Activated naive CD4-positive, alpha-beta T cell treated with anti-CD3 and anti-CD28 coated beads, Interleukin-2, amount 50 U/mL, for 24 hours (primary cell): ENCODE data around the gene LCP1.
"Not testable (repeated sequence)": the region's sequence is repeated elsewhere in the genome, so short reads cannot be mapped to it uniquely, and the experiment has no call there.

Experiments
- H3K27ac Mint-ChIP-seq: one replicate; pipeline ENCODE4 v1.8.0; 2021; ENCODE audit warnings: mild to moderate bottlenecking, mixed read lengths
- H3K27me3 Mint-ChIP-seq: one replicate; pipeline ENCODE4 v1.8.0; 2021; ENCODE audit warnings: mixed read lengths
- H3K36me3 Mint-ChIP-seq: one replicate; pipeline ENCODE4 v1.8.0; 2021; ENCODE audit warnings: mixed read lengths
- H3K4me1 Mint-ChIP-seq: one replicate; pipeline ENCODE4 v1.8.0; 2021; ENCODE audit warnings: mixed read lengths
- H3K4me3 Mint-ChIP-seq: one replicate; pipeline ENCODE4 v1.8.0; 2021; ENCODE audit warnings: mild to moderate bottlenecking, mixed read lengths
- H3K9me3 Mint-ChIP-seq: one replicate; pipeline ENCODE4 v1.8.0; 2021; ENCODE audit warnings: mixed read lengths

LCP1 gene

DNA sequence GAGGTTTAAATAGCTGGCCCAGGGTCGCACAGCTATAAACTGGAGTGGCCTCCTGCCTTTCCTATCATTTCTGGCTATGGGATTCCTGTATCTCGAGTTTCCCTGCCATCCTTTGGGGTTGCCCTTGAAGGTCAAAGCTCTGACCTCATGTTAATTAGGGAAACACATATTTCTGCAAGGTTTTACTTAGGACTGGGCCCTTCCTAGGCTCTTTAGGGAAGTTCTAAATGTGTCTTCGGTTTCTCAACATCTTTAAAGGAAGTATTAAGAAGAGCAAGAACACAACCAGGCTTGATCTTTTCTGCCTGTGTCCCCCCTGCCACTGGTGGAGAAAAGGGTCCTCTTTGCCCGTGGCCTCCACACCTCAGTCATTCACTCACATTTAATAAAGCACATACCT lies 10.8 kb downstream of the LCP1 start:
- H3K27me3 Mint-ChIP-seq = no peaks in the 10 kb centered on the region

DNA sequence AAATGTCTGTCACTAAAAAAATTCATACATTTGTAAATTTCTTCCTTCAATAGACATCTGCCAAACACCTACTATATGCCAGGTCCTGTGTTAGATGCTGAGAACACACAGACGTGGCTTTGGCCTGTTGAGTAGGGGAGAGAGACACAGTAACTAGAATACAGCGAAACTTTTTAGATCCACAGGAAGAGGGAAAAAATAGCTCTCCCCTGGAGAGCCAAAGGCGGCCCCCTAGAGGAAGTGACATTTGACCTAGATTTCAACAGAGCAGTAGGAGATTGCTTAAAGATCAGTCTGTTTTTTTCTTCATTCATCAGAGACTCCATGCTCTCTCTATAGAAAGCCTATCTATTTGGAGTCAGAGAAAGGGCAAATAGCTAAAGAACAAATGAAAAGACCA lies 11.3 kb downstream of the LCP1 start:
- H3K36me3 Mint-ChIP-seq = peaks cover 21% of the 10 kb centered on the region
- peaks cover 100% of the 10 kb centered on the region for H3K4me1 Mint-ChIP-seq
- no peaks in the 10 kb centered on the region for H3K27me3 Mint-ChIP-seq
- H3K9me3 Mint-ChIP-seq = no peaks in the 10 kb centered on the region
- H3K4me3 Mint-ChIP-seq = peak overlapping the region; percentile 81
- H3K27ac Mint-ChIP-seq = peak overlapping the region; percentile 93

More for the DNA sequence above, 10.8 kb downstream of the LCP1 start:
- peaks cover 21% of the 10 kb centered on the region for H3K36me3 Mint-ChIP-seq
- peak overlapping the region; percentile 81 for H3K4me3 Mint-ChIP-seq
- peaks cover 100% of the 10 kb centered on the region for H3K4me1 Mint-ChIP-seq
- peak overlapping the region; percentile 86 for H3K27ac Mint-ChIP-seq
- H3K9me3 Mint-ChIP-seq = no peaks in the 10 kb centered on the region

DNA sequence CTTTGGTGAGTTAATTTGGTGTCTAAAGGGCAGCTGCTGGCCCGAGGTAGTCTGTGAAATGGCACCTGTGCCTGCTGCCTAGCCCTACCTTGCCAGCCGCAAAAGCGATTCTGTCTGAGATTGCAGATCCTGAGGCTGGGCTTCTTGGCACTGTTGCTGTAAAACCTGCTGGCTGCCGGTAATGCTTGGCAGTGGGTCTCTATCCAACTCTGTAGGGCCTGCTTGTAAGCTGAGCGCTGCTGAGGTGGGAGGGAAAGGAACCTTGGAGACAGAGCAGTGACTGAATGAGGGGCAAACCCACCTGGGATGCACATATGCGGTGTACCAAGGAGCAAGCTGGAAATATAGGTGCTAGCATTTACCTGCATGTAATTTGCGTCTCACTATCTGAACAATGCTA lies 11.7 kb downstream of the LCP1 start:
- H3K4me1 Mint-ChIP-seq = peaks cover 100% of the 10 kb centered on the region
- no peaks in the 10 kb centered on the region for H3K9me3 Mint-ChIP-seq
- H3K36me3 Mint-ChIP-seq = peaks cover 18% of the 10 kb centered on the region
- peak overlapping the region; percentile 93 for H3K27ac Mint-ChIP-seq
- peak overlapping the region; percentile 81 for H3K4me3 Mint-ChIP-seq
- no peaks in the 10 kb centered on the region for H3K27me3 Mint-ChIP-seq

DNA sequence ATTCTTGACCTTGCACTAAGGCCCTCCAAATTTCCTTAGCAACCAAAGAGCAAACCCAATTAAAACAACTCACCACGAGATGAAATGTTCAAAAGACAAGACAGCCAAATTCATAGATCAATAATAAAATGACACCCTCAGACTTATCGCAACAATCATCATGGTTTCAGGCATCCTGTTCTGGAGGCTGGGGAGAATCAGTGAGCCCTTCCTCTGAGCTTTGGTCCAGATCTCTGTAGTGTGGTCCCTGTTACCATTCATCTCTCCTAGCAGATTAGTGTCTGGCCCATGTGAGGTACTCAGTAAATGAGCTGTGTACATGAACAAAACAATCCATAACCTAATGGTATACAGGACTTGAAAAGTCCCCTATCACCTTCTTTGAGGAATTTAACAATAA lies 12.2 kb downstream of the LCP1 start:
- Mint-ChIP-seq H3K27ac (peak overlapping the region; percentile 93), H3K36me3 (peaks cover 17% of the 10 kb centered on the region), H3K4me3 (peak overlapping the region; percentile 81), H3K9me3 (no peaks in the 10 kb centered on the region), H3K4me1 (peaks cover 97% of the 10 kb centered on the region), H3K27me3 (no peaks in the 10 kb centered on the region)

DNA sequence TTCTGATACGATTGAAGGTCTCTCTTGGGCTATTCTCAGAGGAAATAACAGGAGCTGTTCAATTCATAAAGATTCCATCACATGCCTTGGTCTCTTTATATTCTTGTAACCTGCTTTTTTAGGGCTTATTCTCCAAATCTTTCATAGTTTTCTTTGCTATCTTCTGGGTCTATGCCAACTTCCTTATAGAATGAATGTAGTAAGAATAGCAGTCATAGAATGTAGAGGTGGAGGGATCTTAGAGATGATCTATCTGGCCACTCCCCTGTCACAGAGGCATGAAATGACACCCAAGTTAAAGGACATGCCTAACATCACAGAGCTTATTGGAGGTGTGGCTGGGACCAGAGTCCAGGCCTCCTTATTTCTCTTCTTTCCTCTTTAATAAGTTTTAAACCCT lies 13.2 kb downstream of the LCP1 start:
- no peaks in the 10 kb centered on the region for H3K27me3 Mint-ChIP-seq
- no peaks in the 10 kb centered on the region for H3K9me3 Mint-ChIP-seq
- H3K4me1 Mint-ChIP-seq = peaks cover 97% of the 10 kb centered on the region
- H3K27ac Mint-ChIP-seq = peak overlapping the region; percentile 93
- H3K4me3 Mint-ChIP-seq = peak overlapping the region; percentile 81
- H3K36me3 Mint-ChIP-seq = peaks cover 20% of the 10 kb centered on the region

DNA sequence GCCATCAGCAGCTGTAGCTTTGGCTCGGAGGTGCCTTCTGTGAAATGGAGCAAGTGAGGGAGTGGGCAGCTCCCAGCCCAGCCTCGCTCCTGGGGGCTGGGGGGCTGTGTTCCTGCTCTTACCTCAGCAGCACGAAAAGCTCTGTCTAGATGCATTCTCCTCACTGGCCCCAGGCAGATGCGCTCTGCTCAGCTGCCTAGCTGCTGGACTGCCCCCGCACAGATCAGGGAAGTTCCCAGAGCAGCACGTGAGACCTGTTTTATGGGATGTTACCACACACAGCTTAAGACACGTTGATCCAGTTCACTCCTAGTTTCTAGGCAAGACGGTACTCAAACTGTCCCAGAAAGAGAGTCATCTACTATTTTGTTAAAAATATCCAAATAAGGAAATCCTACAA lies 13.6 kb downstream of the LCP1 start:
- H3K9me3 Mint-ChIP-seq = no peaks in the 10 kb centered on the region
- peaks cover 96% of the 10 kb centered on the region for H3K4me1 Mint-ChIP-seq
- H3K27ac Mint-ChIP-seq = peak overlapping the region; percentile 93
- H3K36me3 Mint-ChIP-seq = peaks cover 21% of the 10 kb centered on the region
- peak overlapping the region; percentile 81 for H3K4me3 Mint-ChIP-seq
- no peaks in the 10 kb centered on the region for H3K27me3 Mint-ChIP-seq

DNA sequence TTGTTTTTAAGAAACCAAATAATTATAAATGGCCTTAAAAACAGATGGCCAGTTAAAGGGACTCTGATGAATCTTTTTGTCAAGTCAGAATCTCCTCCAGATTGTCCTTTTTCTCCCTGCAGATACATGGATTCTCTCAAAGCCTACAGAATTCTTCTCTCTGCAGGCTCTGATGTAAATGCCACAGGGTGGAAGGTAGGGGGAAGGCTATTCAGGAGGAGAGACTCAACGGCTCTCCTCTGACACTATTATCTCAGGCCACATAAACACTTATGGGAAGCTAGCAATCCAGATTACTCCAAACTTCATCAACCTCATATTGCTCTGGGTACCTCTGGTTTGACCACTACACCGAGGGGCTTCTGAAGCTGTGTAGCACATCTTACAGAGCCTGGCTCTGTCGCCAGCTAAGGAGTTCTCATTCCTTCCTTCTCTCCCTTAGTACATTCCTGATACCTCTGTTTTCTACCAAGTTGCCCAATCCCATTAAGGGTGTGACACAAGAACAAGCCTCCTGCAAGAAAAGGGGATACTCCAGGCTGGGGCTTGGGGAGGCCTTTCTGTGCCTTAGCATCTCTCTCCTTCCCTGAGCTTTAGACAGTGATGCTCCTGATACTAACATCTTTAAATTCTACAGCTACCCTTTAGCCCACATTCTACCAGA lies 14.9 kb downstream of the LCP1 start:
- no peaks in the 10 kb centered on the region for H3K9me3 Mint-ChIP-seq

DNA sequence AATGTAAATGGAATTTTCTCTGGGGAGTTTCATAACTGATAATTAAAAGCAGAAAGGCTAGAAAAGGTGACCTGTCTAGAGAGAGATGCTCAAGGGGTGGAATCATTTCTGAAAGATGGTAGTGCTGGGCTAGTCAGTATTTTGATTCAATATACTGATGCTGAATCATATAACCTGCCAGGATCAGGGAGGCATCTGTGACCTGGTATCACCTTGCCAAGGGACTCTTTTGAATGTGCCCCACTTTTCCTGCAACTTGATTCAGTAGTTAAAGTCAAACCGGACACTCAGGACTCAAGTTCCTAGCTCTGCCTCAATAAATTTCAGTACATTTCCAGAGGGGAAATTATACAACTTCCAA lies 15.8 kb downstream of the LCP1 start:
- peaks cover 84% of the 10 kb centered on the region for H3K4me1 Mint-ChIP-seq
- H3K4me3 Mint-ChIP-seq = peak overlapping the region; percentile 85
- H3K27ac Mint-ChIP-seq = peak overlapping the region; percentile 98
- H3K36me3 Mint-ChIP-seq = peaks cover 16% of the 10 kb centered on the region
- H3K9me3 Mint-ChIP-seq = no peaks in the 10 kb centered on the region
- H3K27me3 Mint-ChIP-seq = no peaks in the 10 kb centered on the region

More for the DNA sequence above, 14.9 kb downstream of the LCP1 start:
- Mint-ChIP-seq H3K27ac (peak overlapping the region; percentile 93), H3K4me1 (peaks cover 84% of the 10 kb centered on the region), H3K27me3 (no peaks in the 10 kb centered on the region), H3K4me3 (peak overlapping the region; percentile 81), H3K36me3 (peaks cover 14% of the 10 kb centered on the region)

DNA sequence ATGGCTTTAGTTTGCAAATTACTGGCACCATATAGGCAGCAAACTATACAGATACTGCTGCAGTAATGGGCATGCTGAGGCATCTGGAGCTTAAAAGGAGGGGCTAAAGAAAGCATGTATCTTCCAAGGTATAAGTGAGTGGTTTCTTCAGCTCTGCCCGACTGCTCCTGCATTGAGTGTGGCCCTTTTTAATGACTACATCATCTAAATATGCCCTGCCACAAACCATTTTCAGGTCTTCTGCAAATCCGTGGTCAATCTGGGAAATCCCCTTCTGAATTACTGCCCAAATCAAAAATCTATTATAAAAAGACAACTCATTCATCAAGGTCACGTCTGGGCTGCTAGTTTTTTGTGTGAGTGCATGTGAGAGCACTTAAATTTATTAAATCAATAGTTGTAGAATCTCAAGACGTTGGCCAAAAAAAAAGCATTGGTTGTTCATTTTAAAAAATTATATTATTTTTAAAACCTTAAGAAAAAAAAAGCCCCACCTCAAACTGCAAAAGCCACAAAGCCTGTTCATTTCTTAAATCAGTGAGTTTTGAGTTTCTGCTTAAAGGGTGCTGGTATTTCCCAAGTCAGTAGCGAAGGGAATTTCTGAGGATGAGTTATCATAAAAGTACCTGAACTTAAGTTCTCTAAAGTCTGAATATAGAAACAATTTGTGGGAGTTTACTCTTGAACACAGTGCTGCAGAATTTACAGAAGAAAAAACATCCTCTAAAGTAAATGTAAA lies 16.3 kb downstream of the LCP1 start:
- Mint-ChIP-seq H3K27me3 (no peaks in the 10 kb centered on the region), H3K27ac (peak overlapping the region; percentile 98), H3K36me3 (peaks cover 14% of the 10 kb centered on the region), H3K4me1 (peaks cover 83% of the 10 kb centered on the region), H3K9me3 (no peaks in the 10 kb centered on the region), H3K4me3 (peak overlapping the region; percentile 85)

DNA sequence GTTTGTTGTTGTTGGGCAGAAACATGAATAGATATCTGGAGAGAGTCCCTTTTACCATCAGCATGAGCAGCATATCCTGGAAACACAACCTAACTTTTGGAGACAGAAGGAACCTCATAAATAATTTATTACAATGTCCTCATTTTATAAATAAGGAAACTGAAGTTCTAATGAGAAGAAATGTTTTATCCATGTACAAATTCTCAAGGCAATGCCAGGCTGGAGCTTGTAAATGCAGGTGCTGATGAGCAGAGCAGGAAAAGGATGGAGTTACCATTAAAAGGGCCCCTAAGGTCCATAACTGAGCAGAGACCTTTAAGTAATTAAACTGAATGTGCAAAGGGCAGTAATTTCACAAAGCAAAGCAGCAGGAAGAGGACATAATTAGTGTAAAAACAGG lies 17.3 kb downstream of the LCP1 start:
- Mint-ChIP-seq H3K36me3 (peaks cover 18% of the 10 kb centered on the region), H3K4me1 (peaks cover 83% of the 10 kb centered on the region), H3K4me3 (peak overlapping the region; percentile 84)

DNA sequence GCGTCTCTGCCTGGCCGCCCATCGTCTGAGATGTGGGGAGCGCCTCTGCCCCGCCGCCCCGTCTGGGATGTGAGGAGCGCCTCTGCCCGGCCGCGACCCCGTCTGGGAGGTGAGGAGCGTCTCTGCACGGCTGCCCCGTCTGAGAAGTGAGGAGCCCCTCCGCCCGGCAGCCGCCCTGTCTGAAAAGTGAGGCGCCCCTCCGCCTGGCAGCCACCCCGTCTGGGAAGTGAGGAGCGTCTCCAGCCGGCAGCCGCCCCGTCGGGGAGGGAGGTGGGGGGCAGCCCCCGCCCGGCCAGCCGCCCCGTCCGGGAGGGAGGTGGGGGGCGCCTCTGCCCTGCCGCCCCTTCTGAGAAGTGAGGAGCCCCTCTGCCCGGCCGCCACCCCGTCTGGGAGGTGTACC lies 19.2 kb downstream of the LCP1 start:
- Mint-ChIP-seq H3K36me3 (peaks cover 24% of the 10 kb centered on the region), H3K4me1 (peaks cover 78% of the 10 kb centered on the region)
- not testable (repeated sequence) for H3K27ac Mint-ChIP-seq, H3K9me3 Mint-ChIP-seq, H3K27me3 Mint-ChIP-seq, H3K4me3 Mint-ChIP-seq

More for the DNA sequence above, 17.3 kb downstream of the LCP1 start:
- H3K9me3 Mint-ChIP-seq = no peaks in the 10 kb centered on the region
- no peaks in the 10 kb centered on the region for H3K27me3 Mint-ChIP-seq
- H3K27ac Mint-ChIP-seq = peak overlapping the region; percentile 96

DNA sequence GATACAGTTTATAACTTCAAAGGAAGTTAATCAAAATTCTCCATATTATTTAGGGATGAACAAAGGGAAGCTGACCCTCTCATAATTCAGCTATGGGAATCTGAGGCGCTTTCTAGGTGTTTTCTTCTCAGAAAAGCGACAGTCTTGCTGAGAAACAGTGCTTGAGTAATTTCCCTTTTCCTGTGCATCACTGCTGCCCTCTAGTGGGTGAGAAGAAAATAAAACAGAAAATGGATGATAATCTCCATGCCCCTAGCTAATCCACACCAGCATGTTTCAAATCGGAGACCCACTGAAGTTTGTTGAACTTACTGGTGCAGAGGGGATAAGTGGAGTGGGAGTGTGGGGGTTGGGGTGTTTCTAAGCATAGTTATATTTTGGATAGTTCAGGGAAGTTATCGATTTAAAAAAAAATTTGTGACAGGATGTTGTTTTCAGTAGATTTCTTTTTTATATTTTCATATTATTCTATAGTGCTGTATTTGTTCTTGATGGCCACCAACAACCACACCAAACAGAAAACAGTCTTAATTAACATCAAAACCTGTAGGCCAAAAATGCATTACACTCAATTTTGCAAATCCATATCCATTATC lies 21.4 kb downstream of the LCP1 start:
- Mint-ChIP-seq H3K4me1 (peaks cover 56% of the 10 kb centered on the region), H3K27me3 (no peaks in the 10 kb centered on the region), H3K36me3 (peaks cover 29% of the 10 kb centered on the region), H3K9me3 (no peaks in the 10 kb centered on the region), H3K4me3 (peak overlapping the region; percentile 78), H3K27ac (peak overlapping the region; percentile 87)

DNA sequence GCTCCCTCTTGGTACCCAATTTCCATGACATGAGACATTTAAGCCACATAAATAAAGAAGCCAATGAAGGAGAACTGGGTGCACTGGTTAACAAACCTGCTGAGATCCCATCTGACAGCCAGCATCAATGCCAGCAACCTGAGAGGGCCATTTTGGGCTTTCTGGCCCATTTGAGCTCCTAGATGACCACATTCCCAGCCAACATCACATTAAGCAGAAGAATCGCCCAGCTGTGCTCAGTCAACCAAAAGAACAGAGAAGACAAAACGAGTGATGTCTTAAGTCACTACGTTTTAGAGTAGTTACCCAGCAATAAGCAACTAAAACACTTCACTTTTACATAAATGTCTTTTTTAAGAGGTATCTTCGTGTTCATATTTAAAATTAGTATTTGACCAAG lies 21.9 kb downstream of the LCP1 start:
- Mint-ChIP-seq H3K4me1 (peaks cover 53% of the 10 kb centered on the region), H3K9me3 (no peaks in the 10 kb centered on the region), H3K4me3 (peak overlapping the region; percentile 78), H3K27me3 (no peaks in the 10 kb centered on the region), H3K27ac (peak overlapping the region; percentile 87), H3K36me3 (peaks cover 29% of the 10 kb centered on the region)

DNA sequence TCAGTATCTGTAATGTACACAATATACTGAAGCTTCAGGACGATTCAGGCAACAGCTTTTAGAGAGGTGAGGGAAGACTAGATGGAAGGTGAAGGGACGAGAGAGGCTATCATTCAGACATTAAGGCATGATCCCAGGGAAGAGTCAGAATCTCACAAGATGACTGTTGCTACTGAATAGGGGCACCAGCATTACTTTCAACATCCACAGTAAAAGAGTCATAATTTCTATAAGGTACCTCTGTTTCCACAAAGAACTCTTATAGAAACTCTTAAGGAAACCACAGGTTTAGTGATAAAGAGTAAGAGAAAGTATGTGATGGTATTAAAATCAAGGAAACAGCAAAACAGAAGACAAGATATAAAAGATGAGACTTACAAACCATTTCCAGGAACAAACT lies 23.0 kb downstream of the LCP1 start:
- H3K36me3 Mint-ChIP-seq = peaks cover 35% of the 10 kb centered on the region
- H3K9me3 Mint-ChIP-seq = no peaks in the 10 kb centered on the region

DNA sequence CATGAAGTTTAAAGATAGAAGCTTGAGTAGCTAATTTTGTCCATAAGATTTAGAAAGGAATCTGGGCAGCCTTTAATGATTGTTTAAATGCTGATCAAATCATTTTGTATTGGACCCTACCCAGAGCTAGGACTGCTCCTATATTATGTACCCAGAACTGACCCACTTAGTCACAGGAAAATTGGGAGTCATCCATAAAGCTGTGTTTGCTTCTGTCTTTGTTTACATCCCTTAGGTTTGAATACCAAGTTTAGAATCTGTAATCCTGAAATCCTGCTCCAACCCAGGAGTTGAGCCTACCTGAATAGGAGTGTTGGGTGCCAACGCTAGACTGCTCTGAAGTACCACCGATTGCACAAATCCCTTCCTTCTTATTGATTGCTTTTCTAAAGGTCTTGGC lies 23.8 kb downstream of the LCP1 start:
- Mint-ChIP-seq H3K27me3 (no peaks in the 10 kb centered on the region), H3K27ac (peak overlapping the region; percentile 12), H3K4me3 (no peak overlapping the region), H3K9me3 (no peaks in the 10 kb centered on the region), H3K36me3 (peaks cover 37% of the 10 kb centered on the region), H3K4me1 (peaks cover 50% of the 10 kb centered on the region)

More for the DNA sequence above, 23.0 kb downstream of the LCP1 start:
- H3K4me1 Mint-ChIP-seq = peaks cover 51% of the 10 kb centered on the region
- H3K27me3 Mint-ChIP-seq = no peaks in the 10 kb centered on the region
- H3K27ac Mint-ChIP-seq = peak overlapping the region; percentile 87
- peak overlapping the region; percentile 78 for H3K4me3 Mint-ChIP-seq
